Keratinocyte (primary cell): ENCODE data around the gene GFPT2. TPM values are rescaled to one million over a fixed set of nuclear protein-coding genes. Genes with fewer than 3 reads are reported as not detected.

ENCODE experiments used
- DNase-seq: peaks from one replicate; pipeline ENCODE4 v3.0.0-alpha.2; 2011; ENCODE audit warnings: low read depth, missing footprints, low spot score
- FAIRE-seq: peaks from 2 replicates; lab custom pipeline; 2011; peaks lifted over from hg19 to GRCh38; lab: Jason Lieb, UNC
- H2AFZ ChIP-seq: 2 replicates; pipeline ENCODE4 v1.6.0; 2012; ENCODE audit warnings: low read length, control low read depth, inconsistent platforms; ENCODE audit not compliant: control insufficient read depth
- H3K27ac ChIP-seq: 2 replicates; pipeline ENCODE4 v1.5.1; 2011; ENCODE audit warnings: low read length; ENCODE audit not compliant: control insufficient read depth, insufficient read depth
- H3K27me3 ChIP-seq: 3 replicates; pipeline ENCODE4 v1.6.0; 2011; ENCODE audit warnings: low read length; ENCODE audit not compliant: control insufficient read depth, insufficient read depth; ENCODE audit errors: extremely low read depth
- H3K36me3 ChIP-seq, 2 experiments: 2 replicates in 1 of 2; 3 replicates in 1 of 2; pipeline ENCODE4 v1.5.1; 2011; ENCODE audit warnings: low read length in 2 of 2, mild to moderate bottlenecking in 1 of 2; ENCODE audit not compliant: control insufficient read depth in 2 of 2, insufficient read depth in 2 of 2; ENCODE audit errors: extremely low read depth in 1 of 2
- H3K4me1 ChIP-seq: 3 replicates; pipeline ENCODE4 v1.5.1; 2011; ENCODE audit warnings: low read length; ENCODE audit not compliant: control insufficient read depth, insufficient read depth; ENCODE audit errors: extremely low read depth
- H3K4me2 ChIP-seq: 3 replicates; pipeline ENCODE4 v1.6.0; 2011; ENCODE audit warnings: low read depth, low read length; ENCODE audit not compliant: control insufficient read depth, insufficient read depth; ENCODE audit errors: extremely low read depth
- H3K4me3 ChIP-seq, 3 experiments: fragments of 200-600 bp in 1 of 3; sonication (generic) in 1 of 3; 2 replicates in 2 of 3; 3 replicates in 1 of 3; pipeline ENCODE4 v1.5.1; 2011 to 2016; ENCODE audit warnings: low read length in 3 of 3, mild to moderate bottlenecking in 3 of 3, control low read depth in 2 of 3, inconsistent platforms in 1 of 3, low read depth in 1 of 3, mixed read lengths in 1 of 3, mixed run types in 1 of 3, moderate library complexity in 1 of 3; ENCODE audit not compliant: control insufficient read depth in 2 of 3, insufficient read depth in 2 of 3; ENCODE audit errors: extremely low read depth in 1 of 3
- H3K79me2 ChIP-seq: 2 replicates; pipeline ENCODE4 v1.6.0; 2012; ENCODE audit warnings: low read length; ENCODE audit not compliant: control insufficient read depth, insufficient read depth
- H3K9ac ChIP-seq: 3 replicates; pipeline ENCODE4 v1.6.0; 2011; ENCODE audit warnings: low read length; ENCODE audit not compliant: control insufficient read depth, insufficient read depth; ENCODE audit errors: extremely low read depth
- H3K9me1 ChIP-seq: 3 replicates; pipeline ENCODE4 v1.6.0; 2011; ENCODE audit warnings: low read length; ENCODE audit not compliant: control insufficient read depth, insufficient read depth; ENCODE audit errors: extremely low read depth
- H3K9me3 ChIP-seq: 2 replicates; pipeline ENCODE4 v1.5.1; 2012; ENCODE audit warnings: low read depth, low read length; ENCODE audit not compliant: control insufficient read depth
- H4K20me1 ChIP-seq: 3 replicates; pipeline ENCODE4 v1.6.0; 2011; ENCODE audit warnings: low read length; ENCODE audit not compliant: control insufficient read depth, insufficient read depth; ENCODE audit errors: extremely low read depth
- CTCF ChIP-seq, 3 experiments: IDR thresholded peaks in 1 of 3; conservative IDR thresholded peaks in 1 of 3; optimal IDR thresholded peaks in 1 of 3; 2 replicates in 2 of 3; 3 replicates in 1 of 3; pipeline versions ENCODE3 to v1.5.1; 2011; ENCODE audit warnings: low read length in 3 of 3, mild to moderate bottlenecking in 3 of 3, moderate library complexity in 2 of 3, control low read depth in 1 of 3, inconsistent platforms in 1 of 3; ENCODE audit not compliant: insufficient read depth in 2 of 3; ENCODE audit errors: extremely low read depth in 1 of 3
- EZH2 ChIP-seq: IDR thresholded peaks from one replicate; pipeline ENCODE4 v1.6.1; 2012; ENCODE audit warnings: inconsistent platforms, mild to moderate bottlenecking, low read length, moderate library complexity
- dilution Hi-C: fragments of 300-500 bp; cut with MboI; formaldehyde crosslinking; loops from one replicate; pipeline ENCODE4 v1.7.0; 2020; ENCODE audit warnings: low sequenced_read_pairs; ENCODE audit not compliant: extremely low pct_ligation_motif_present
- polyA plus RNA-seq, 5 experiments: library from polyadenylated mRNA; depleted of rRNA in 3 of 5; stranded (reverse) in 3 of 5; stranded (forward) in 1 of 5; unstranded in 1 of 5; fragments of >200 nt; gene quantifications; 1 replicate in 1 of 5; 2 replicates in 3 of 5; 3 replicates in 1 of 5; pipeline versions ENCODE4 v1.2.1 to v1.2.3, GENCODE V29; 2011 to 2012; ENCODE audit warnings: missing spikeins in 2 of 5, low read depth in 1 of 5, low replicate concordance in 1 of 5

Gene GFPT2
- polyA plus RNA-seq, 1 donor (not counting 4 experiments of a cell fraction or from before 2014, with no cell fraction given), result not detected

- dilution Hi-C loops, result no loop called here
- no peaks in the 10 kb centered on the region for H3K9me3 ChIP-seq
Measured at GRCh38 chr5:180305481-180305880, 47.7 kb downstream of the GFPT2 start.

GRCh38 chr5:180304431-180305375 lies 48.4 kb downstream of the GFPT2 start:
- no peaks in the 10 kb centered on the region for H3K9me1 ChIP-seq
- no peak overlapping the region for H3K9ac ChIP-seq
- H3K36me3 ChIP-seq, result no peaks in the 10 kb centered on the region
- DNase-seq (no peak), FAIRE-seq (no peak)
- H3K27me3 ChIP-seq, result no peaks in the 10 kb centered on the region
- dilution Hi-C loops, result no loop called here
- no peaks in the 10 kb centered on the region for H3K4me1 ChIP-seq
- no peaks in the 10 kb centered on the region for H3K9me3 ChIP-seq
- no peak overlapping the region for H2AFZ ChIP-seq
- H4K20me1 ChIP-seq, result no peaks in the 10 kb centered on the region
- no peaks in the 10 kb centered on the region for H3K79me2 ChIP-seq
- no peak overlapping the region for H3K4me3 ChIP-seq
- H3K27ac ChIP-seq, result no peak overlapping the region
- TF ChIP-seq CTCF (optimal IDR thresholded peaks at IDR 0.05 in 1 of 3, IDR thresholded peaks at IDR 0.05 in 1 of 3, conservative IDR thresholded peaks at IDR 0.05 in 1 of 3; ENCODE audit: extremely low read depth in 1 of 3, insufficient read depth in 2 of 3, low read length in 3 of 3), result no peak
- no peak overlapping the region for H3K4me2 ChIP-seq

More at GRCh38 chr5:180305481-180305880, 47.7 kb downstream of the GFPT2 start:
- Histone ChIP-seq H3K27ac (no peak overlapping the region), H3K4me3 (no peak overlapping the region), H3K4me2 (no peak overlapping the region), H2AFZ (no peak overlapping the region), H3K9ac (no peak overlapping the region), H3K9me1 (no peaks in the 10 kb centered on the region), H3K4me1 (no peaks in the 10 kb centered on the region), H3K79me2 (no peaks in the 10 kb centered on the region), H4K20me1 (no peaks in the 10 kb centered on the region), H3K36me3 (no peaks in the 10 kb centered on the region), H3K27me3 (no peaks in the 10 kb centered on the region)
- TF ChIP-seq CTCF (optimal IDR thresholded peaks at IDR 0.05 in 1 of 3, IDR thresholded peaks at IDR 0.05 in 1 of 3, conservative IDR thresholded peaks at IDR 0.05 in 1 of 3; ENCODE audit: extremely low read depth in 1 of 3, insufficient read depth in 2 of 3, low read length in 3 of 3) (no peak), EZH2 (no peak)
- DNase-seq (no peak), FAIRE-seq (no peak)
